GM19193 (cell line): ENCODE results near the gene ACOD1.

ENCODE experiments used
- POLR2A ChIP-seq: IDR thresholded peaks from 4 replicates; pipeline ENCODE4 v1.6.1; 2011; ENCODE audit not compliant: insufficient read depth, insufficient read length; ENCODE audit errors: extremely low read depth

The ACOD1 gene

DNA sequence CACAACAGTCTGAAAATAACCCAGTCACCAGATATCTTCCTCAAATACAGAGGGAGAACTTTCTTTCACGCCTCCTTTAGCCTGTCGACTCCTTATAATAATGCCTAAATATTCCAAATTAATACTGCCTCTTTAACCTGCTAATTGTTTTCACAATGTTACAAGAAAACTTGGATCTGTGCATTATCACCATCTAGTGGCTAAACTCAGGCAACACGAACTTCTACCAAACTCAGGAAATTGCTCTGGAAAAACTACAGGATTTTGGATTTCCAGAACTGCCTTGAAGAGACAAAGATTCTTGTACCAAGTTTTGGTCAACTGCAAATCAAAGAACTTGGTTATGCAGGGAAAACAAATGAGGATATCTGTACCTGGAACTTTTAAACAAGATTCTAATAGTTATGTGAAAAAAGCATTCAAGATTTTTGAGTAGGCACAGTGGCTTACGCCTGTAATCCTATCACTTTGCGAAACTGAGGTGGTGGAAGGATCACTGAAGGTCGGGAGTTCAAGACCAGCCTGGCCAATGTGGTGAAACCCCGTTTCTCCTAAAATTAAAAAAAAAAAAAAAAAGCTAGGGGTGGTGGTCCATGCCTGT is 54.4 kb downstream of the ACOD1 start:
- TF ChIP-seq POLR2A = no peak
